H1 (cell line): ENCODE results near the gene ETF1. TPM values are rescaled to one million over a fixed set of nuclear protein-coding genes. Genes with fewer than 3 reads are reported as not detected.

Experiments
- CTCF ChIA-PET: fragments of 300-600 bp; sonication (Branson Sonifier 250); formaldehyde crosslinking; loops from one replicate; lab custom pipeline; 2021; ENCODE audit not compliant: partially characterized antibody; lab: Charles Lee
- POLR2A ChIA-PET: fragments of 300-600 bp; sonication (Branson Sonifier 250); formaldehyde crosslinking; loops from one replicate; lab custom pipeline; 2021; ENCODE audit warnings: inconsistent platforms; ENCODE audit not compliant: partially characterized antibody; lab: Charles Lee
- DNase-seq, 2 experiments: peaks; one replicate each; pipeline versions ENCODE4 v3.0.0 to v3.0.0-alpha.2; 2010 to 2022; ENCODE audit warnings: low spot score in 2 of 2, low read depth in 1 of 2, mixed read lengths in 1 of 2
- FAIRE-seq: peaks from 2 replicates; lab custom pipeline; 2011; peaks lifted over from hg19 to GRCh38; lab: Jason Lieb, UNC
- H2AFZ ChIP-seq: 2 replicates; pipeline ENCODE4 v1.8.1; 2012; ENCODE audit warnings: low read length, inconsistent platforms
- H2AK5ac ChIP-seq: 2 replicates; pipeline ENCODE4 v1.6.1; 2013; ENCODE audit warnings: low read depth, low read length
- H2BK120ac ChIP-seq: replicated peaks from 2 replicates; pipeline ENCODE3; 2013; ENCODE audit warnings: low read depth, low read length, inconsistent platforms
- H2BK12ac ChIP-seq: 2 replicates; pipeline ENCODE4 v1.6.1; 2013; ENCODE audit warnings: low read depth, low read length
- H2BK15ac ChIP-seq: 2 replicates; pipeline ENCODE4 v1.6.1; 2013; ENCODE audit warnings: low read length
- H2BK20ac ChIP-seq: 2 replicates; pipeline ENCODE4 v1.6.1; 2013; ENCODE audit warnings: low read length
- H2BK5ac ChIP-seq: 2 replicates; pipeline ENCODE4 v1.6.1; 2013; ENCODE audit warnings: low read depth, low read length
- H3K14ac ChIP-seq: 2 replicates; pipeline ENCODE4 v1.6.1; 2013; ENCODE audit warnings: inconsistent platforms; ENCODE audit not compliant: insufficient read length
- H3K18ac ChIP-seq: 2 replicates; pipeline ENCODE4 v1.6.1; 2013; ENCODE audit warnings: low read length; ENCODE audit errors: extremely low read depth
- H3K23ac ChIP-seq: 2 replicates; pipeline ENCODE4 v1.6.1; 2013; ENCODE audit warnings: inconsistent platforms; ENCODE audit not compliant: insufficient read length
- H3K23me2 ChIP-seq: 2 replicates; pipeline ENCODE4 v1.6.1; 2013; ENCODE audit warnings: low read depth, low read length
- H3K27ac ChIP-seq: 2 replicates; pipeline ENCODE4 v1.6.1; 2011; ENCODE audit warnings: low read depth, low read length, inconsistent platforms
- H3K27me3 ChIP-seq, 4 experiments: replicated peaks in 1 of 4; 1 replicate in 1 of 4; 2 replicates in 3 of 4; pipeline versions ENCODE4 v1.6.1 to v1.8.1; 2011 to 2013; ENCODE audit warnings: low read length in 3 of 4, mild to moderate bottlenecking in 3 of 4, inconsistent platforms in 2 of 4, mixed read lengths in 2 of 4, moderate library complexity in 1 of 4; ENCODE audit not compliant: control insufficient read depth in 3 of 4, insufficient read depth in 3 of 4; ENCODE audit errors: extremely low read depth in 1 of 4
- H3K36me3 ChIP-seq, 4 experiments: 2 replicates each; pipeline versions ENCODE4 v1.6.1 to v1.8.1; 2011 to 2013; ENCODE audit warnings: mild to moderate bottlenecking in 4 of 4, low read length in 3 of 4, moderate library complexity in 2 of 4, control low read depth in 1 of 4, inconsistent platforms in 1 of 4; ENCODE audit not compliant: insufficient read depth in 4 of 4, control insufficient read depth in 2 of 4
- H3K4ac ChIP-seq: replicated peaks from 2 replicates; pipeline ENCODE3; 2013; ENCODE audit warnings: low read length, low read depth, mixed read lengths, inconsistent platforms; ENCODE audit not compliant: insufficient read length
- H3K4me1 ChIP-seq, 4 experiments: replicated peaks in 1 of 4; 1 replicate in 1 of 4; 2 replicates in 3 of 4; pipeline versions ENCODE4 v1.6.1 to v1.8.1; 2011 to 2013; ENCODE audit warnings: low read length in 3 of 4, inconsistent platforms in 2 of 4, mixed read lengths in 1 of 4; ENCODE audit not compliant: insufficient read depth in 4 of 4, control insufficient read depth in 3 of 4
- H3K4me2 ChIP-seq, 2 experiments: 2 replicates each; pipeline versions ENCODE4 v1.6.1 to v1.8.1; 2011 to 2013; ENCODE audit warnings: low read depth in 2 of 2, low read length in 2 of 2, control low read depth in 1 of 2, inconsistent platforms in 1 of 2, mild to moderate bottlenecking in 1 of 2; ENCODE audit not compliant: insufficient read depth in 1 of 2
- H3K4me3 ChIP-seq, 4 experiments: fragments of 200-600, 300-600 bp in 1 of 4; sonication (generic), shearing (Covaris generic), sonication (Bioruptor Twin) in 1 of 4; 2 replicates each; pipeline versions ENCODE4 v1.5.1 to v1.8.1; 2011 to 2016; ENCODE audit warnings: low read length in 4 of 4, low read depth in 3 of 4, control low read depth in 2 of 4, inconsistent platforms in 2 of 4, mild to moderate bottlenecking in 2 of 4, mixed read lengths in 1 of 4, moderate library complexity in 1 of 4; ENCODE audit not compliant: insufficient read depth in 2 of 4; ENCODE audit errors: extremely low read depth in 1 of 4
- H3K56ac ChIP-seq: replicated peaks from 2 replicates; pipeline ENCODE3; 2013; ENCODE audit warnings: low read depth, mild to moderate bottlenecking, mixed read lengths, low read length, inconsistent platforms; ENCODE audit not compliant: insufficient read length
- H3K79me1 ChIP-seq: 2 replicates; pipeline ENCODE4 v1.6.1; 2013; ENCODE audit warnings: low read depth, low read length, control low read depth
- H3K79me2 ChIP-seq, 2 experiments: 2 replicates each; pipeline versions ENCODE4 v1.6.1 to v1.8.1; 2012 to 2013; ENCODE audit warnings: low read length in 2 of 2, mild to moderate bottlenecking in 2 of 2, inconsistent platforms in 1 of 2; ENCODE audit not compliant: insufficient read depth in 2 of 2, control insufficient read depth in 1 of 2
- H3K9ac ChIP-seq, 4 experiments: replicated peaks in 1 of 4; 1 replicate in 1 of 4; 2 replicates in 3 of 4; pipeline versions ENCODE4 v1.6.1 to v1.8.1; 2011 to 2013; ENCODE audit warnings: low read depth in 3 of 4, low read length in 3 of 4, control low read depth in 2 of 4, mild to moderate bottlenecking in 2 of 4, moderate library complexity in 2 of 4, inconsistent platforms in 1 of 4; ENCODE audit errors: extremely low read depth in 1 of 4
- H3K9me3 ChIP-seq, 2 experiments: 2 replicates each; pipeline versions ENCODE4 v1.6.1 to v1.8.1; 2012 to 2013; ENCODE audit warnings: mild to moderate bottlenecking in 2 of 2, moderate library complexity in 2 of 2, control low read depth in 1 of 2, inconsistent platforms in 1 of 2, low read depth in 1 of 2, low read length in 1 of 2, mixed read lengths in 1 of 2; ENCODE audit not compliant: insufficient read depth in 2 of 2
- H4K20me1 ChIP-seq, 2 experiments: replicated peaks in 1 of 2; 2 replicates each; pipeline versions ENCODE3 to v1.8.1; 2011 to 2013; ENCODE audit warnings: inconsistent platforms in 2 of 2, low read length in 2 of 2, mild to moderate bottlenecking in 1 of 2; ENCODE audit not compliant: insufficient read depth in 2 of 2, control insufficient read depth in 1 of 2
- H4K5ac ChIP-seq: 2 replicates; pipeline ENCODE4 v1.6.1; 2013; ENCODE audit warnings: low read length, low read depth, mixed read lengths, inconsistent platforms; ENCODE audit not compliant: insufficient read length
- H4K8ac ChIP-seq: 2 replicates; pipeline ENCODE4 v1.8.0; 2013; ENCODE audit warnings: mild to moderate bottlenecking, moderate library complexity, low read length, inconsistent platforms; ENCODE audit not compliant: insufficient read depth; ENCODE audit errors: extremely low read depth
- H4K91ac ChIP-seq: replicated peaks from 2 replicates; pipeline ENCODE3; 2013; ENCODE audit warnings: low read length, mixed read lengths, inconsistent platforms; ENCODE audit not compliant: insufficient read length
- ATF2 ChIP-seq: IDR thresholded peaks from 2 replicates; pipeline ENCODE4 v1.6.1; 2012; ENCODE audit warnings: low read length, inconsistent platforms
- POLR2AphosphoS5 ChIP-seq: IDR thresholded peaks from 2 replicates; pipeline ENCODE4 v1.6.1; 2011; ENCODE audit warnings: low read depth, low read length
- WGBS, 2 experiments: shearing (Covaris generic) in 1 of 2; methylation state at CpG; one replicate each; pipeline versions ENCODE4 v1.1.6 to v1.1.7; 2013 to 2015; ENCODE audit warnings: low lambda C conversion rate in 2 of 2, mixed read lengths in 2 of 2, inconsistent platforms in 1 of 2, low coverage in 1 of 2, missing lambda C conversion rate in 1 of 2; ENCODE audit not compliant: insufficient replicate concordance in 2 of 2, insufficient coverage in 1 of 2, insufficient read length in 1 of 2; ENCODE audit errors: extremely low coverage in 1 of 2, missing lambda C conversion rate in 1 of 2; 5-methylcytosine and 5-hydroxymethylcytosine counted together
- polyA plus RNA-seq, 7 experiments: library from polyadenylated mRNA; depleted of rRNA in 3 of 7; stranded (reverse) in 5 of 7; unstranded in 2 of 7; fragments of >200 nt in 5 of 7; fragments of 200-250 nt in 2 of 7; gene quantifications; 1 replicate in 5 of 7; 2 replicates in 1 of 7; 4 replicates in 1 of 7; pipeline versions ENCODE4 v1.2.1 to v1.2.3, GENCODE V29; 2011 to 2013; ENCODE audit warnings: missing spikeins in 2 of 7, mixed read lengths in 2 of 7
- total RNA-seq: library from RNA; stranded (reverse); fragmentation: NEBNext Ultra II Directional; extraction: Animal tissue kit (Norgen Biotek cat#: 25700); gene quantifications from 2 replicates; pipeline ENCODE4 v1.2.1, GENCODE V29; 2021

Gene ETF1
- total and polyA plus RNA-seq, 2 of the 8 experiments (the other 6 are each of a cell fraction or from before 2014, with no cell fraction given): 50.5 to 168 TPM

DNA sequence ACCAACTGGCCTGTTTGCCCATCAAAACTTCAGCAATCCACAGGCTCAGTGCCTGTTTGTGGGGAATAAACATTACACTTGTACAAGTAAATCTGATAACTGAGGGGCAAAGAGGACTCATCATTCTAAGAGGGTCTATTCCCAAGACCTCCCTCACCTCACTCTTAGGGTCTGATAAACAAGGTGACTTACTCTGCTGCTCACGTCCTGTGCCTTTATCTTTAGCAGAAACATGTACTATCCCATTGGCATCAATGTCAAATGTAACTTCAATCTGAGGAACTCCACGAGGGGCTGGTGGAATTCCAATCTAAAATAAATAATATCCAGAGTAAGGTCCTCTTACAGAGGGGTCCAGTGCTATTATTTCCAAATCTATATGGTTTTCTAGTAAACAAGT lies 14.6 kb upstream of the ETF1 start:
- Histone ChIP-seq H2BK120ac (no peak overlapping the region), H3K23ac (no peak overlapping the region), H3K4ac (no peak overlapping the region), H3K27me3 (no peaks in the 10 kb centered on the region), H3K79me2 (peaks cover 0 to 16% of the 10 kb centered on the region in 2 experiments; a peak in 2 of 4 replicates), H3K14ac (no peak overlapping the region), H2BK20ac (no peak overlapping the region), H3K56ac (no peak overlapping the region), H3K4me3 (no peak overlapping the region), H2AFZ (no peak overlapping the region), H3K27ac (no peak overlapping the region), H3K23me2 (no peaks in the 10 kb centered on the region), H3K36me3 (peaks cover 35 to 90% (median 69%) of the 10 kb centered on the region in 4 experiments), H2BK15ac (no peak overlapping the region), H2BK5ac (no peak overlapping the region), H3K79me1 (no peaks in the 10 kb centered on the region), H4K5ac (no peak overlapping the region), H4K8ac (no peak overlapping the region), H3K4me2 (no peak overlapping the region), H3K9ac (no peak overlapping the region), H3K18ac (no peak overlapping the region), H4K20me1 (peaks cover 2 to 10% of the 10 kb centered on the region in 2 experiments), H3K9me3 (no peaks in the 10 kb centered on the region), H2BK12ac (no peak overlapping the region), H3K4me1 (no peaks in the 10 kb centered on the region), H2AK5ac (no peak overlapping the region), H4K91ac (no peak overlapping the region)
- DNase-seq: no peak
- ChIA-PET POLR2A (interaction anchor here (24.2 to 26.9 kb wide), 2 partner anchors 3 to 9 kb away, joined by 1018 read pairs; partner anchors contain the start of genes ETF1 and HSPA9), CTCF (interaction anchor here (2.8 kb wide), 1 partner anchor 8 kb away, joined by 9 read pairs; no protein-coding TSS in a partner anchor)
- WGBS, 2 experiments: 88% methylated on average over 2 of the region's 2 CpGs; no CpG with 5 or more reads in 1 of the 2 experiments
- TF ChIP-seq POLR2AphosphoS5 (0 out of 2 replicates have a peak, but pooled peaks have one; percentile 52), ATF2 (no peak)
- no peak for FAIRE-seq
